K562 (cell line): ENCODE measurements around the gene POC5. TPM values are rescaled to one million over a fixed set of nuclear protein-coding genes. Genes with fewer than 3 reads are reported as not detected.

Experiments
- ATF7 ChIP-seq: fragments of 450-650 bp; IDR thresholded peaks from 2 replicates; pipeline ENCODE4 v1.7.1; 2014; ENCODE audit warnings: mild to moderate bottlenecking, moderate library complexity
- BACH1 ChIP-seq: fragments of 200-800 bp; sonication (Bioruptor generic); IDR thresholded peaks from 2 replicates; pipeline ENCODE4 v1.6.1; 2016; ENCODE audit warnings: missing genetic modification characterization, missing compliant biosample characterization
- C11orf30 ChIP-seq: fragments of 450-650 bp; IDR thresholded peaks from 2 replicates; pipeline ENCODE4 v1.6.1; 2016; ENCODE audit warnings: low read depth, mild to moderate bottlenecking
- CBFA2T3 ChIP-seq: fragments of 450-650 bp; IDR thresholded peaks from 2 replicates; pipeline ENCODE4 v1.6.1; 2017
- MCM2 ChIP-seq: fragments of 450-650 bp; IDR thresholded peaks from 2 replicates; pipeline ENCODE4 v1.6.1; 2017; ENCODE audit warnings: low read depth, mild to moderate bottlenecking
- MCM7 ChIP-seq, 2 experiments: fragments of 450-650 bp; IDR thresholded peaks; 2 replicates each; pipeline ENCODE4 v1.6.1; 2016 to 2018
- NEUROD1 ChIP-seq: fragments of 150-350 bp; IDR thresholded peaks from 2 replicates; pipeline ENCODE4 v1.6.1; 2014; ENCODE audit warnings: borderline replicate concordance, low read length, low read depth; ENCODE audit not compliant: partially characterized antibody
- RBM39 ChIP-seq: fragments of 200-400 bp; formaldehyde crosslinking; optimal IDR thresholded peaks from 2 replicates; pipeline ENCODE3; 2018; ENCODE audit warnings: low read depth, low read length
- RCOR1 ChIP-seq, 2 experiments: IDR thresholded peaks; 2 replicates each; pipeline ENCODE4 v1.6.1; 2012; ENCODE audit warnings: low read depth in 2 of 2, low read length in 2 of 2, borderline replicate concordance in 1 of 2, improper control_type of control experiment in 1 of 2
- SLC30A9 ChIP-seq: fragments of 250-450 bp; sonication (Bioruptor Pico); IDR thresholded peaks from 2 replicates; pipeline ENCODE4 v1.8.0; 2022; ENCODE audit warnings: mild to moderate bottlenecking, moderate library complexity
- ZNF507 ChIP-seq: conservative IDR thresholded peaks from 2 replicates; pipeline ENCODE4 v1.6.1; 2017; ENCODE audit warnings: missing genetic modification characterization, missing compliant biosample characterization
- ZNF584 ChIP-seq: fragments of 200-800 bp; sonication (Bioruptor generic); IDR thresholded peaks from 2 replicates; pipeline ENCODE4 v1.6.1; 2016; ENCODE audit warnings: low read depth, mild to moderate bottlenecking, missing genetic modification characterization, missing compliant biosample characterization
- polyA plus RNA-seq, 8 experiments: library from polyadenylated mRNA; depleted of rRNA in 4 of 8; stranded (reverse) in 5 of 8; unstranded in 3 of 8; fragments of >200 nt; fragmentation: Nextera tagmentation in 2 of 8; fragmentation: Illumina TruSeq in 1 of 8; extraction: Ambion mirVana in 2 of 8; extraction: Trizol in 1 of 8; gene quantifications; 2 replicates each; pipeline versions ENCODE4 v1.2.1 to v1.2.3, GENCODE V29; 2011 to 2014; ENCODE audit warnings: inconsistent platforms in 1 of 8, missing spikeins in 1 of 8
- total RNA-seq, 7 experiments: library from RNA; depleted of rRNA in 6 of 7; stranded (reverse); fragments of >200 nt in 6 of 7; fragmentation: Illumina TruSeq in 2 of 7; extraction: Trizol in 2 of 7; gene quantifications; 2 replicates each; pipeline versions ENCODE4 v1.2.1 to v1.2.3, GENCODE V29; 2011 to 2021; ENCODE audit warnings: low replicate concordance in 1 of 7
- TF ChIP-seq, protein P1 (sequence below): fragments of 250-450 bp; sonication (Bioruptor Pico); IDR thresholded peaks from 2 replicates; pipeline ENCODE4 v1.5.0; 2021; ENCODE audit warnings: mild to moderate bottlenecking, borderline replicate concordance
- TF ChIP-seq, protein P2 (sequence below), 2 experiments: fragments of 450-650 bp in 1 of 2; IDR thresholded peaks; 2 replicates each; pipeline ENCODE4 v1.6.1; 2011 to 2017; ENCODE audit warnings: low read depth in 2 of 2, antibody characterized with exemption in 1 of 2, borderline replicate concordance in 1 of 2, low read length in 1 of 2, mild to moderate bottlenecking in 1 of 2, mixed read lengths in 1 of 2; ENCODE audit not compliant: control insufficient read depth in 1 of 2
- TF ChIP-seq, protein P3 (sequence below), 2 experiments: fragments of 450-650 bp; IDR thresholded peaks; 2 replicates each; pipeline ENCODE4 v1.6.1; 2018; ENCODE audit warnings: mild to moderate bottlenecking in 2 of 2, low read depth in 1 of 2; ENCODE audit not compliant: partially characterized antibody in 2 of 2
- TF ChIP-seq, protein P4 (sequence below), 3 experiments: fragments of 200-800 bp in 1 of 3; sonication (Bioruptor generic) in 1 of 3; sonication (generic) in 1 of 3; formaldehyde crosslinking in 1 of 3; IDR thresholded peaks; 2 replicates each; pipeline versions ENCODE4 v1.6.1 to v1.8.0; 2016 to 2022; ENCODE audit warnings: mild to moderate bottlenecking in 2 of 3, missing compliant biosample characterization in 2 of 3, missing genetic modification characterization in 2 of 3, missing genetic modification reagents in 1 of 3

Gene POC5
- total and polyA plus RNA-seq, 9 of the 15 experiments (the other 6 are each of a cell fraction or from before 2014, with no cell fraction given), result 14.5 to 38.2 (median 27.0) TPM

DNA sequence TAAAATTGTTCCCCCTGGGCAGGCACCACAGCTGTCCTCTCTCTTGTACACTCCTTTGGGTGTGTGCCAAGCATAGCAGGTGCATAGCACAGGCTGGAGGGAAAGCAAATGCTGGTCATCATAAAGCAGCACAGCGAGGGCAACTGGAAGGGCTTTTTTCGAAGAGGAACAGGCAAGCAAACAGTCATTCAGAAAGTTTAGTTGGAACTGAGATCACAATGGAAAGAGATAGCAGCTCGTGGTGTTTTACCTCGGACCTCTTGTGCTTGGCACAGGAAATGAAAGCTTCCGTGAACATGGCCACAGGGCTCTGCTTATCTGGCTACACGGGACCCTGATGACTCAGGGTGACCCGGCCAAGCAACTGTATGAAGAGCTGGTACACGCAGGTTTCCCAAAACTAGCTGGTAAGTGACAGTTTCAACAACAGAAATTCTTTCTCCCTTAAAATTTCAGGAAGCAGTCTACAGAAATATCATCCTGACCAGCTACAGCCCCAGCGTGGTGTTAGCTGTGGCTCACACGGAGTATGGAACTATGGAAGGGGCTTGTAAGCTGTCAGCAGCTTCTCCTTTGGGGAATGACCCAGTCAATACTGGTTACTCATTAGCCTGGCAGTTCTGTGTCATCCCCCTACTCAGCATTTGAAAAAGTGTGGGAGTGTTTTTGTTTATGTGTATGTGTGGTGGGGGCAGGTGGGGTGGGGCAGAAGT is 48.1 kb downstream of the POC5 start (continued):
- TF ChIP-seq, protein P1, sequence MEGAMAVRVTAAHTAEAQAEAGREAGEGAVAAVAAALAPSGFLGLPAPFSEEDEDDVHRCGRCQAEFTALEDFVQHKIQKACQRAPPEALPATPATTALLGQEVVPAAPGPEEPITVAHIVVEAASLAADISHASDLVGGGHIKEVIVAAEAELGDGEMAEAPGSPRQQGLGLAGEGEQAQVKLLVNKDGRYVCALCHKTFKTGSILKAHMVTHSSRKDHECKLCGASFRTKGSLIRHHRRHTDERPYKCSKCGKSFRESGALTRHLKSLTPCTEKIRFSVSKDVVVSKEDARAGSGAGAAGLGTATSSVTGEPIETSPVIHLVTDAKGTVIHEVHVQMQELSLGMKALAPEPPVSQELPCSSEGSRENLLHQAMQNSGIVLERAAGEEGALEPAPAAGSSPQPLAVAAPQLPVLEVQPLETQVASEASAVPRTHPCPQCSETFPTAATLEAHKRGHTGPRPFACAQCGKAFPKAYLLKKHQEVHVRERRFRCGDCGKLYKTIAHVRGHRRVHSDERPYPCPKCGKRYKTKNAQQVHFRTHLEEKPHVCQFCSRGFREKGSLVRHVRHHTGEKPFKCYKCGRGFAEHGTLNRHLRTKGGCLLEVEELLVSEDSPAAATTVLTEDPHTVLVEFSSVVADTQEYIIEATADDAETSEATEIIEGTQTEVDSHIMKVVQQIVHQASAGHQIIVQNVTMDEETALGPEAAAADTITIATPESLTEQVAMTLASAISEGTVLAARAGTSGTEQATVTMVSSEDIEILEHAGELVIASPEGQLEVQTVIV (CRISPR knock-in tag), result no peak
- TF ChIP-seq MCM7 (IDR thresholded peaks at IDR 0.05) (no peak), RBM39 (no peak), ZNF507 (tag) (no peak), MCM2 (no peak), RCOR1 (IDR thresholded peaks at IDR 0.05; ENCODE audit: borderline replicate concordance in 1 of 2, low read depth in 2 of 2, low read length in 2 of 2) (peak in 1 of 2 experiments; percentile 15; a peak in 1 of 4 replicates), SLC30A9 (no peak), ATF7 (peak; percentile 36; the same call in 1 of the 2 replicates), C11orf30 (peak; percentile 18), BACH1 (tag) (no peak), NEUROD1 (no peak), ZNF584 (CRISPR knock-in tag) (no peak), CBFA2T3 (peak; percentile 70)
- TF ChIP-seq, protein P2, sequence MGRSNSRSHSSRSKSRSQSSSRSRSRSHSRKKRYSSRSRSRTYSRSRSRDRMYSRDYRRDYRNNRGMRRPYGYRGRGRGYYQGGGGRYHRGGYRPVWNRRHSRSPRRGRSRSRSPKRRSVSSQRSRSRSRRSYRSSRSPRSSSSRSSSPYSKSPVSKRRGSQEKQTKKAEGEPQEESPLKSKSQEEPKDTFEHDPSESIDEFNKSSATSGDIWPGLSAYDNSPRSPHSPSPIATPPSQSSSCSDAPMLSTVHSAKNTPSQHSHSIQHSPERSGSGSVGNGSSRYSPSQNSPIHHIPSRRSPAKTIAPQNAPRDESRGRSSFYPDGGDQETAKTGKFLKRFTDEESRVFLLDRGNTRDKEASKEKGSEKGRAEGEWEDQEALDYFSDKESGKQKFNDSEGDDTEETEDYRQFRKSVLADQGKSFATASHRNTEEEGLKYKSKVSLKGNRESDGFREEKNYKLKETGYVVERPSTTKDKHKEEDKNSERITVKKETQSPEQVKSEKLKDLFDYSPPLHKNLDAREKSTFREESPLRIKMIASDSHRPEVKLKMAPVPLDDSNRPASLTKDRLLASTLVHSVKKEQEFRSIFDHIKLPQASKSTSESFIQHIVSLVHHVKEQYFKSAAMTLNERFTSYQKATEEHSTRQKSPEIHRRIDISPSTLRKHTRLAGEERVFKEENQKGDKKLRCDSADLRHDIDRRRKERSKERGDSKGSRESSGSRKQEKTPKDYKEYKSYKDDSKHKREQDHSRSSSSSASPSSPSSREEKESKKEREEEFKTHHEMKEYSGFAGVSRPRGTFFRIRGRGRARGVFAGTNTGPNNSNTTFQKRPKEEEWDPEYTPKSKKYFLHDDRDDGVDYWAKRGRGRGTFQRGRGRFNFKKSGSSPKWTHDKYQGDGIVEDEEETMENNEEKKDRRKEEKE (IDR thresholded peaks at IDR 0.05; ENCODE audit: borderline replicate concordance in 1 of 2, control insufficient read depth in 1 of 2, low read depth in 2 of 2, low read length in 1 of 2), result peak in 1 of 2 experiments; percentile 23; a peak in 1 of 4 replicates
- TF ChIP-seq, protein P3, sequence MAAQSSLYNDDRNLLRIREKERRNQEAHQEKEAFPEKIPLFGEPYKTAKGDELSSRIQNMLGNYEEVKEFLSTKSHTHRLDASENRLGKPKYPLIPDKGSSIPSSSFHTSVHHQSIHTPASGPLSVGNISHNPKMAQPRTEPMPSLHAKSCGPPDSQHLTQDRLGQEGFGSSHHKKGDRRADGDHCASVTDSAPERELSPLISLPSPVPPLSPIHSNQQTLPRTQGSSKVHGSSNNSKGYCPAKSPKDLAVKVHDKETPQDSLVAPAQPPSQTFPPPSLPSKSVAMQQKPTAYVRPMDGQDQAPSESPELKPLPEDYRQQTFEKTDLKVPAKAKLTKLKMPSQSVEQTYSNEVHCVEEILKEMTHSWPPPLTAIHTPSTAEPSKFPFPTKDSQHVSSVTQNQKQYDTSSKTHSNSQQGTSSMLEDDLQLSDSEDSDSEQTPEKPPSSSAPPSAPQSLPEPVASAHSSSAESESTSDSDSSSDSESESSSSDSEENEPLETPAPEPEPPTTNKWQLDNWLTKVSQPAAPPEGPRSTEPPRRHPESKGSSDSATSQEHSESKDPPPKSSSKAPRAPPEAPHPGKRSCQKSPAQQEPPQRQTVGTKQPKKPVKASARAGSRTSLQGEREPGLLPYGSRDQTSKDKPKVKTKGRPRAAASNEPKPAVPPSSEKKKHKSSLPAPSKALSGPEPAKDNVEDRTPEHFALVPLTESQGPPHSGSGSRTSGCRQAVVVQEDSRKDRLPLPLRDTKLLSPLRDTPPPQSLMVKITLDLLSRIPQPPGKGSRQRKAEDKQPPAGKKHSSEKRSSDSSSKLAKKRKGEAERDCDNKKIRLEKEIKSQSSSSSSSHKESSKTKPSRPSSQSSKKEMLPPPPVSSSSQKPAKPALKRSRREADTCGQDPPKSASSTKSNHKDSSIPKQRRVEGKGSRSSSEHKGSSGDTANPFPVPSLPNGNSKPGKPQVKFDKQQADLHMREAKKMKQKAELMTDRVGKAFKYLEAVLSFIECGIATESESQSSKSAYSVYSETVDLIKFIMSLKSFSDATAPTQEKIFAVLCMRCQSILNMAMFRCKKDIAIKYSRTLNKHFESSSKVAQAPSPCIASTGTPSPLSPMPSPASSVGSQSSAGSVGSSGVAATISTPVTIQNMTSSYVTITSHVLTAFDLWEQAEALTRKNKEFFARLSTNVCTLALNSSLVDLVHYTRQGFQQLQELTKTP (IDR thresholded peaks at IDR 0.05; ENCODE audit: low read depth in 1 of 2, partially characterized antibody in 2 of 2), result peak; percentile 21 to 49
- TF ChIP-seq, protein P4, sequence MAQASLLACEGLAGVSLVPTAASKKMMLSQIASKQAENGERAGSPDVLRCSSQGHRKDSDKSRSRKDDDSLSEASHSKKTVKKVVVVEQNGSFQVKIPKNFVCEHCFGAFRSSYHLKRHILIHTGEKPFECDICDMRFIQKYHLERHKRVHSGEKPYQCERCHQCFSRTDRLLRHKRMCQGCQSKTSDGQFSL (CRISPR knock-in tag; IDR thresholded peaks at IDR 0.05), result no peak
- TF ChIP-seq, protein P4 (tag; IDR thresholded peaks at IDR 0.05), result no peak
